SK-N-SH (cell line): ENCODE measurements around the gene SCN3A. TPM values are rescaled to one million over a fixed set of nuclear protein-coding genes. Genes with fewer than 3 reads are reported as not detected.

ENCODE experiments used
- CTCF ChIA-PET: fragments of 300-600, 350-600 bp; formaldehyde crosslinking; extraction: SDS; loops from one replicate; lab custom pipeline; 2021; lab: Yijun Ruan, JAX
- POLR2A ChIA-PET: fragments of 350-600 bp; sonication (Branson Sonifier 250); formaldehyde crosslinking; extraction: SDS; loops from one replicate; lab custom pipeline; 2020; ENCODE audit warnings: antibody characterized with exemption, inconsistent platforms; lab: Yijun Ruan, JAX
- DNase-seq: peaks from one replicate; pipeline ENCODE4 v3.0.0; 2012
- H2AFZ ChIP-seq: fragments of 200-600 bp; sonication (generic); 2 replicates; pipeline ENCODE4 v1.8.1; 2016; ENCODE audit warnings: antibody characterized with exemption, mild to moderate bottlenecking, low read depth
- H3F3A ChIP-seq: fragments of 200-600 bp; sonication (generic); replicated peaks from 2 replicates; pipeline ENCODE3; 2016; ENCODE audit warnings: antibody characterized with exemption, mild to moderate bottlenecking; ENCODE audit not compliant: insufficient read depth
- H3K27ac ChIP-seq, 2 experiments: fragments of 200-500 bp in 1 of 2; fragments of 200-600 bp in 1 of 2; sonication (Bioruptor generic) in 1 of 2; sonication (generic), shearing (Covaris generic) in 1 of 2; 2 replicates each; pipeline versions ENCODE4 v1.5.1 to v1.6.1; 2014 to 2016; ENCODE audit warnings: low read depth in 2 of 2, inconsistent platforms in 1 of 2, low read length in 1 of 2, mild to moderate bottlenecking in 1 of 2, mixed read lengths in 1 of 2
- H3K27me3 ChIP-seq: fragments of 200-600 bp; sonication (generic), shearing (Covaris generic); 2 replicates; pipeline ENCODE4 v1.6.1; 2016; ENCODE audit warnings: mixed run types; ENCODE audit not compliant: insufficient read depth
- H3K36me3 ChIP-seq, 2 experiments: fragments of 200-500 bp in 1 of 2; fragments of 200-600 bp in 1 of 2; sonication (Bioruptor generic) in 1 of 2; sonication (generic) in 1 of 2; replicated peaks in 1 of 2; 2 replicates each; pipeline versions ENCODE3 to v1.5.1; 2014 to 2016; ENCODE audit warnings: low read length in 1 of 2, mild to moderate bottlenecking in 1 of 2; ENCODE audit not compliant: insufficient read depth in 2 of 2, control insufficient read depth in 1 of 2
- H3K4me1 ChIP-seq, 2 experiments: fragments of 200-500 bp in 1 of 2; fragments of 200-600 bp in 1 of 2; sonication (Bioruptor generic) in 1 of 2; sonication (generic), shearing (Covaris generic) in 1 of 2; 2 replicates each; pipeline versions ENCODE4 v1.5.1 to v1.6.1; 2014 to 2016; ENCODE audit warnings: low read depth in 1 of 2, low read length in 1 of 2, mixed run types in 1 of 2; ENCODE audit not compliant: insufficient read depth in 2 of 2, control insufficient read depth in 1 of 2
- H3K4me2 ChIP-seq: fragments of 200-600 bp; sonication (generic), shearing (Covaris generic); 2 replicates; pipeline ENCODE4 v1.6.1; 2017; ENCODE audit warnings: mixed run types
- H3K4me3 ChIP-seq, 2 experiments: fragments of 200-500 bp in 1 of 2; fragments of 200-600 bp in 1 of 2; sonication (Bioruptor generic) in 1 of 2; sonication (generic), shearing (Covaris generic) in 1 of 2; 2 replicates each; pipeline versions ENCODE4 v1.5.1 to v1.8.1; 2014 to 2016; ENCODE audit warnings: low read depth in 2 of 2, inconsistent platforms in 1 of 2, low read length in 1 of 2, mild to moderate bottlenecking in 1 of 2, mixed read lengths in 1 of 2, moderate library complexity in 1 of 2
- H3K79me2 ChIP-seq: fragments of 200-600 bp; sonication (generic); 2 replicates; pipeline ENCODE4 v1.8.1; 2017; ENCODE audit warnings: mild to moderate bottlenecking; ENCODE audit not compliant: insufficient read depth
- H3K9ac ChIP-seq: fragments of 200-600 bp; sonication (generic); 2 replicates; pipeline ENCODE4 v1.6.1; 2017; ENCODE audit warnings: mixed run types
- H3K9me2 ChIP-seq: fragments of 200-600 bp; sonication (generic); 2 replicates; pipeline ENCODE4 v1.6.1; 2017; ENCODE audit warnings: mixed run types
- H3K9me3 ChIP-seq: fragments of 200-600 bp; sonication (generic); 2 replicates; pipeline ENCODE4 v1.6.1; 2017; ENCODE audit warnings: mixed run types, mild to moderate bottlenecking, moderate library complexity
- H4K20me1 ChIP-seq: fragments of 200-600 bp; sonication (generic); 2 replicates; pipeline ENCODE4 v1.6.1; 2017; ENCODE audit warnings: mild to moderate bottlenecking, mixed run types; ENCODE audit not compliant: insufficient read depth
- FOSL2 ChIP-seq: IDR thresholded peaks from 2 replicates; pipeline ENCODE4 v1.4.0; 2012; ENCODE audit warnings: low read depth, mild to moderate bottlenecking, moderate library complexity, borderline replicate concordance
- FOXM1 ChIP-seq: IDR thresholded peaks from 2 replicates; pipeline ENCODE4 v1.4.0; 2012; ENCODE audit warnings: low read depth, mild to moderate bottlenecking
- MEF2A ChIP-seq: IDR thresholded peaks from 2 replicates; pipeline ENCODE4 v1.4.0; 2012; ENCODE audit warnings: low read depth, borderline replicate concordance
- MXI1 ChIP-seq: IDR thresholded peaks from 2 replicates; pipeline ENCODE4 v1.6.1; 2012; ENCODE audit warnings: mild to moderate bottlenecking, low read depth, low read length, improper control_type of control experiment
- NRF1 ChIP-seq: IDR thresholded peaks from 2 replicates; pipeline ENCODE4 v1.6.1; 2012; ENCODE audit warnings: low read depth, mild to moderate bottlenecking, low read length
- RCOR1 ChIP-seq: fragments of 150-350 bp; IDR thresholded peaks from 2 replicates; pipeline ENCODE4 v1.6.1; 2017; ENCODE audit warnings: antibody characterized with exemption, low read length
- RFX5 ChIP-seq: IDR thresholded peaks from 2 replicates; pipeline ENCODE4 v1.6.1; 2012; ENCODE audit warnings: mild to moderate bottlenecking, improper control_type of control experiment, low read length
- RXRA ChIP-seq: IDR thresholded peaks from 2 replicates; pipeline ENCODE4 v1.4.0; 2012; ENCODE audit warnings: low read depth, mild to moderate bottlenecking, borderline replicate concordance
- TAF1 ChIP-seq: IDR thresholded peaks from 2 replicates; pipeline ENCODE4 v1.6.1; 2012; ENCODE audit warnings: low read depth, mild to moderate bottlenecking, low read length, moderate library complexity, borderline replicate concordance
- TCF12 ChIP-seq: IDR thresholded peaks from 2 replicates; pipeline ENCODE4 v1.4.0; 2012
- TEAD4 ChIP-seq: IDR thresholded peaks from 2 replicates; pipeline ENCODE4 v1.4.0; 2012; ENCODE audit warnings: mild to moderate bottlenecking, borderline replicate concordance; ENCODE audit not compliant: insufficient read depth
- YY1 ChIP-seq: IDR thresholded peaks from 2 replicates; pipeline ENCODE4 v1.4.0; 2012; ENCODE audit warnings: low read depth, mild to moderate bottlenecking
- WGBS: methylation state at CpG from one replicate; pipeline ENCODE4 v1.1.6; 2017; ENCODE audit warnings: low lambda C conversion rate; 5-methylcytosine and 5-hydroxymethylcytosine counted together
- polyA plus RNA-seq, 3 experiments: library from polyadenylated mRNA; depleted of rRNA; stranded (reverse); fragments of >200 nt; gene quantifications; 2 replicates each; pipeline ENCODE4 v1.2.3, GENCODE V29; 2012
- TF ChIP-seq, protein P1 (sequence below): IDR thresholded peaks from 2 replicates; pipeline ENCODE4; 2012
- TF ChIP-seq, protein P2 (sequence below): IDR thresholded peaks from 2 replicates; pipeline ENCODE4 v1.4.0; 2012; ENCODE audit warnings: low read depth, borderline replicate concordance
- TF ChIP-seq, protein P3 (sequence below): fragments of 150-350 bp; IDR thresholded peaks from 2 replicates; pipeline ENCODE4 v1.6.1; 2017; ENCODE audit warnings: antibody characterized with exemption, low read length, low read depth, borderline replicate concordance

Gene SCN3A
- polyA plus RNA-seq, 1 of the 3 experiments (the other 2 are of a cell fraction) = 0.33 TPM

DNA sequence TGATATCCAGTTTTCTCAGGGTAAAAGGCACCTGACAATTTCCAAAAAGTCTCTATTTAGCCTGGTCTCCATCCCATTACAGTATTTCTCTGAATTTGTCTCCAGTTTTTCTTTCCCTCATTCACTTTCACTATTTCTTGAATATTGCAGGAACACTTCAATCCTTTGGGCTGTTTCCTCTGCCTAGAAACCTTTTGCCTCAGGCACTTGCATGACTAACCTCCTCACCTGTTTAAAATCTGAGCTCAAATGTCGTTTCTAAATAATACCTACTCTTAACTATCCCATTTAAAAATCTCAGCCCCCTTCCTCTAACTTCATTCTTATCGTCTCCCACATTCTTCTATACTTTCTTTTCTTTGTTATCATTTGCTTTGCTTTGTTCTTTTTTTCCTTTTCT lies 44.4 kb upstream of the SCN3A start:
- Histone ChIP-seq H3K9me2 (no peaks in the 10 kb centered on the region), H3K79me2 (no peaks in the 10 kb centered on the region), H3K9ac (no peak overlapping the region), H3F3A (no peaks in the 10 kb centered on the region), H3K36me3 (no peaks in the 10 kb centered on the region), H4K20me1 (no peaks in the 10 kb centered on the region), H3K27ac (no peak overlapping the region), H3K4me3 (no peak overlapping the region), H3K9me3 (no peaks in the 10 kb centered on the region), H3K4me2 (no peak overlapping the region), H2AFZ (no peak overlapping the region), H3K4me1 (peaks cover 0 to 2% of the 10 kb centered on the region in 2 experiments; a peak in 2 of 4 replicates), H3K27me3 (no peaks in the 10 kb centered on the region)
- TF ChIP-seq MXI1 (no peak), FOXM1 (no peak), FOSL2 (no peak), TAF1 (no peak), MEF2A (no peak), RCOR1 (no peak), NRF1 (no peak), TEAD4 (no peak), RXRA (no peak), TCF12 (no peak), RFX5 (no peak), YY1 (no peak)
- TF ChIP-seq, protein P1, sequence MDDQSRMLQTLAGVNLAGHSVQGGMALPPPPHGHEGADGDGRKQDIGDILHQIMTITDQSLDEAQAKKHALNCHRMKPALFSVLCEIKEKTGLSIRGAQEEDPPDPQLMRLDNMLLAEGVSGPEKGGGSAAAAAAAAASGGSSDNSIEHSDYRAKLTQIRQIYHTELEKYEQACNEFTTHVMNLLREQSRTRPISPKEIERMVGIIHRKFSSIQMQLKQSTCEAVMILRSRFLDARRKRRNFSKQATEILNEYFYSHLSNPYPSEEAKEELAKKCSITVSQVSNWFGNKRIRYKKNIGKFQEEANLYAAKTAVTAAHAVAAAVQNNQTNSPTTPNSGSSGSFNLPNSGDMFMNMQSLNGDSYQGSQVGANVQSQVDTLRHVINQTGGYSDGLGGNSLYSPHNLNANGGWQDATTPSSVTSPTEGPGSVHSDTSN = no peak
- TF ChIP-seq, protein P2, sequence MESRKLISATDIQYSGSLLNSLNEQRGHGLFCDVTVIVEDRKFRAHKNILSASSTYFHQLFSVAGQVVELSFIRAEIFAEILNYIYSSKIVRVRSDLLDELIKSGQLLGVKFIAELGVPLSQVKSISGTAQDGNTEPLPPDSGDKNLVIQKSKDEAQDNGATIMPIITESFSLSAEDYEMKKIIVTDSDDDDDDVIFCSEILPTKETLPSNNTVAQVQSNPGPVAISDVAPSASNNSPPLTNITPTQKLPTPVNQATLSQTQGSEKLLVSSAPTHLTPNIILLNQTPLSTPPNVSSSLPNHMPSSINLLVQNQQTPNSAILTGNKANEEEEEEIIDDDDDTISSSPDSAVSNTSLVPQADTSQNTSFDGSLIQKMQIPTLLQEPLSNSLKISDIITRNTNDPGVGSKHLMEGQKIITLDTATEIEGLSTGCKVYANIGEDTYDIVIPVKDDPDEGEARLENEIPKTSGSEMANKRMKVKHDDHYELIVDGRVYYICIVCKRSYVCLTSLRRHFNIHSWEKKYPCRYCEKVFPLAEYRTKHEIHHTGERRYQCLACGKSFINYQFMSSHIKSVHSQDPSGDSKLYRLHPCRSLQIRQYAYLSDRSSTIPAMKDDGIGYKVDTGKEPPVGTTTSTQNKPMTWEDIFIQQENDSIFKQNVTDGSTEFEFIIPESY = no peak
- TF ChIP-seq, protein P3, sequence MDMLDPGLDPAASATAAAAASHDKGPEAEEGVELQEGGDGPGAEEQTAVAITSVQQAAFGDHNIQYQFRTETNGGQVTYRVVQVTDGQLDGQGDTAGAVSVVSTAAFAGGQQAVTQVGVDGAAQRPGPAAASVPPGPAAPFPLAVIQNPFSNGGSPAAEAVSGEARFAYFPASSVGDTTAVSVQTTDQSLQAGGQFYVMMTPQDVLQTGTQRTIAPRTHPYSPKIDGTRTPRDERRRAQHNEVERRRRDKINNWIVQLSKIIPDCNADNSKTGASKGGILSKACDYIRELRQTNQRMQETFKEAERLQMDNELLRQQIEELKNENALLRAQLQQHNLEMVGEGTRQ = no peak
- CTCF ChIA-PET = interaction anchor here (1.4 to 3.6 kb wide), 3 partner anchors 9 to 232 kb away, joined by 4 to 23 read pairs (median 4); partner anchors contain the start of genes SCN2A and SCN3A
- 51% methylated on average over 2 of the region's 2 CpGs for WGBS
- POLR2A ChIA-PET = no interaction called here
- no peak for DNase-seq
